Activated CD4-positive, alpha-beta T cell treated with anti-CD3 and anti-CD28 coated beads, Interleukin-2, Interleukin-6, amounts not matched to agents 100 ng/mL and 50 ng/mL, durations not matched to agents 16 hours and 8 hours (primary cell): Measurements from ENCODE around the gene POU1F1.
A peak's percentile ranks its signal among the peaks of the same experiment; 100 is the strongest.
"Not testable (repeated sequence)": the region's sequence is repeated elsewhere in the genome, so short reads cannot be mapped to it uniquely, and the experiment has no call there.

Source experiments
- DNase-seq: peaks from one replicate; pipeline ENCODE4 v3.0.0-alpha.2; 2020

POU1F1 gene, protein sequence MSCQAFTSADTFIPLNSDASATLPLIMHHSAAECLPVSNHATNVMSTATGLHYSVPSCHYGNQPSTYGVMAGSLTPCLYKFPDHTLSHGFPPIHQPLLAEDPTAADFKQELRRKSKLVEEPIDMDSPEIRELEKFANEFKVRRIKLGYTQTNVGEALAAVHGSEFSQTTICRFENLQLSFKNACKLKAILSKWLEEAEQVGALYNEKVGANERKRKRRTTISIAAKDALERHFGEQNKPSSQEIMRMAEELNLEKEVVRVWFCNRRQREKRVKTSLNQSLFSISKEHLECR

GRCh38 chr3:87276484-87276883 is at the start of gene POU1F1:
TSS of gene POU1F1 (minus strand) at chr3:87276584. CDS start at chr3:87276462, 122 bp downstream.
- DNase-seq, result no peak

DNA sequence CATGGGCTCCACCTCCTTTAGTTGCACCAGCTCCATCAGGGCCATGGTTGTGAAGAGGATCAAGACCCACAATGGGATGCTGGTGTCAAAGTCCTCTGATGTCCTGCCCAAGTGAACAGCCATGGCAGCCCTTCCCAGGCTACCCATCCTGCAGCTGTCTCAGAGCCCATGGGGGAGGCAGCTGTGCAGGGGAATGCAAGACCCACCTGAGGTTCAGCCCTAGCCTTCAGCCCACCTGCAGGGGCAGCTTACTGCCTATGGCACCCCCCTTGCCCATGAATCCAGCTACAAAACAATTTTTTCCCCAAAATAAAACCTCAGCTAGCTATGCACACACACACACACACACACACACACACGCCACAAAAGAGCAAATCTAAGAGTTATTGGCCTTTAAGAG is 48.2 kb upstream of the POU1F1 start:
- DNase-seq, result no peak

GRCh38 chr3:87320756-87321626 is 44.6 kb upstream of the POU1F1 start:
- DNase-seq, result no peak

DNA sequence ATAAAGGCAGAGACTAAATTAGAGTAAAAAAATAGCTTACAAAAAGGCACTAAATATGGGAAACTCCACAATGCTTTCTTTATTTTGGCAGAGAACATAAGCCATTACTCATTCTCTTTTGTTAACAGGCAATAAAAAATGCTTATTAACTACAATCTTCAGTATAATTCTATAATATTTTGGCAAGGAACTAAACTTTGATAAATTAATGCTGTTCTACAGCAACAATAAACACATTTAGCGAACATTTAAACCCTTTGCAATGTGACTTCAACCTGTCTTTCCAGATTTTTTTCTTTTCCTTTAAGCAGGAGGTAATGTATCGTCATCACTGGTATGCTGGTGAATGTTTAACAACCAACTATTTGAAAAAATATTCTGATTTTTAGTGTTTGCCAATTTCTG is 42.2 kb upstream of the POU1F1 start:
- DNase-seq, result no peak

DNA sequence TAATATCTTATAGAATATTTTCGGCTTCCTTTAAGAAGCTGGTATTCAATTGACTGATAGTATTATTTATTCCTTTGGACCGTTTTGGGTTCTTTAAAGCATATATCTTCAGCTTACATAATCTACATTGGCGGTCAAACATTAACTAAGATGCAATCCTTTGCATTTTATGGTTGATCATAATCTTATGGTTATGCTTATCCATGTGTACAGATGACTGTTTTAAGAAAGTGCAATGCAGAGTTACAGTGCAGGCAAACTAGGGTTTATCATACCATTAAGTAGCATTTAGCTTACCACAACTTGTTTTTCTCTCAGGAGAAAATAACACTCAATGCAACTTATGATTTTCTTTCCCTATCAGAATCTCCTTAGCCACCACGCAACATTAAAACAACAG is 41.4 kb upstream of the POU1F1 start:
- DNase-seq, result no peak

DNA sequence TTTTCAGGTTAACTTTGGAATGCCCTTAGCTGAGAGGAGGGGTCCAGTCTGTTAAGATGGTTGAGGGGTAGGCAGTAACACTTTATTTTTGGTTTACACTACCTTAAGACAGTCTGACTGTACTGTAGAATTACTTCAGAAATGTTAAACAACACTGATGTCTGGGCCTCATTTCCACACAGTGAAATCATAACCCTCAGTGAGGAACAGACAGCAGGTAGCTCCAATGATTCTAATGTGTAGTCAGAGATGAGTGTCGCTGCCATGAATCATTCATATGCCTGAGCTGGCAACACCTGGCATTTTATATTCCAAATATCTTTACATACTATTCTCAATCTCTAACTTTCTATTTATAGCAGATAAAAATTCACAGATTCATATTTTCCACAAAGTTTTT is 37.3 kb upstream of the POU1F1 start:
- DNase-seq, result no peak

DNA sequence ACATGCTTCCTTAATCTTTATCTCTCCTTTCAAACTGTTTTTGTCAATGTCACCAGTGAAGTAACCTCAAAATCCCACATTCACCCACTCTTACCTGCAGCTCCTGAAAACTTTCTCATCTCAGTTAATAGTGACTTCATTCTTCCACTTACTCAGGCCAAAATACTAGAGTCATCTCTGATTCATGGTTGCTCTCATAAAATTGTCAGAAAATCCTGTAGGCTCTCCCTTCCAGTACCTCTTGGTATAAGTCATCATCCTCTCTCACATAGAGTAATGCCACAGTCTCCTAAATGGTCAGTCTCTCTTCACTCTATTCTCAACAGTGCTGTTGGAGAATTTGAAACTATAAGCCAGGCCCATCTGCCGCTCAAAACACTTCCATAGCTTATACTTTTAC is 34.9 kb upstream of the POU1F1 start:
- DNase-seq, result no peak

- no peak for DNase-seq
These were observed 33.2 kb upstream of the POU1F1 start for GRCh38 chr3:87309601-87310000.

GRCh38 chr3:87307805-87308204 is 31.4 kb upstream of the POU1F1 start:
- no peak for DNase-seq

- DNase-seq, result no peak
These were observed 29.1 kb upstream of the POU1F1 start for GRCh38 chr3:87305517-87305916.

DNA sequence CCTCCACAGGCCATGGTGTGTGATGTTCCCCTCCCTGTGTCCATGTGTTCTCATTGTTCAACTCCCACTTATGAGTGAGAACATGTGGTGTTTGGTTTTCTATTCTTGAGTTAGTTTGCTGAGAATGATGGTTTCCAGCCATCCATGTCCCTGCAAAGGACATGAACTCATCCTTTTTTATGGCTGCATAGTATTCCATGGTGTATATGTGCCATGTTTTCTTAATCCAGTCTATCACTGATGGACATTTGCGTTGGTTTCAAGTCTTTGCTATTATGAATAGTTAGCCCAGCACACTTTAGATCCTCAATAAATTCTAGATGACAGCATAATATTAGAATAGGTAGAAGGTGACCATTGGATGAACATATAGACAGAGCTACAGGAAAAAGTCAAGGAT is 28.6 kb upstream of the POU1F1 start:
- not testable (repeated sequence) for DNase-seq

GRCh38 chr3:87298111-87298718 is 21.8 kb upstream of the POU1F1 start:
- DNase-seq, result peak; percentile 51

DNA sequence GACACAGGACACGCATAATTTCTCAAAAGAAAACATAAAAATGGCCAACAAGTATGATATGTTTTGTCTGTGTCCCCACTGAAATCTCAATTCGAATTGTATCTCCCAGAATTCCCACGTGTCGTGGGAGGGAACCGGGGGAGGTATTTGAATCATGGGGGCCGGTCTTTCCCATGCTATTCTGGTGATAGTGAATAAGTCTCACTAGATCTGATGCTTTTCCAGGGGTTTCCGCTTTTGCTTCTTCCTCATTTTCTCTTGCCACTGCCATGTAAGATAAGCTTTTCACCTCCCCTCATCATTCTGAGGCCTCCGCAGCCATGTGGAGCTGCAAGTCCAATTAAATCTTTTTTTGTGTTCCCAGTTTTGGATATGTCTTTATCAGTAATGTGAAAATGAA is 12.1 kb upstream of the POU1F1 start:
- no peak for DNase-seq

DNA sequence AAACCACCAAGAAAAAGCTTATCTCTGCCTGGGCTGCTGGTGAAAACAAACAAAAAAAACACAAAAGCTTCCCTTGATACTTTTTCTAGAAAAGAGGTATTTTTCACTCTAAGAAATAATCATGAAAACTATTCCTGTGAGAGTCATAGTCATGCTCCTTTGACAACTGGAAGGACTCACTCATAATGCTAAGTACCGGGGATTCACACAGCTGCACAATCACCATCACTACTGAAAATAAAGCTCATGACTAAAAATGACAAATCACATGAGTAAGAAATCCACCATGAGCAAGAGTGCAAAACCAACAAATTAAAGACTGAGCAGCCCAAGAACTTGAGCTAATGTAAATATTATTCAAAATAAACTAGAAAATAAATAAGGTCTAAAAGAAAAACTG is 10.6 kb upstream of the POU1F1 start:
- DNase-seq, result peak; percentile 27

- DNase-seq, result peak; percentile 11
These were observed 3.6 kb downstream of the POU1F1 start for GRCh38 chr3:87272718-87273341.

GRCh38 chr3:87270908-87271700 is 5.3 kb downstream of the POU1F1 start:
- peak; percentile 31 for DNase-seq

DNA sequence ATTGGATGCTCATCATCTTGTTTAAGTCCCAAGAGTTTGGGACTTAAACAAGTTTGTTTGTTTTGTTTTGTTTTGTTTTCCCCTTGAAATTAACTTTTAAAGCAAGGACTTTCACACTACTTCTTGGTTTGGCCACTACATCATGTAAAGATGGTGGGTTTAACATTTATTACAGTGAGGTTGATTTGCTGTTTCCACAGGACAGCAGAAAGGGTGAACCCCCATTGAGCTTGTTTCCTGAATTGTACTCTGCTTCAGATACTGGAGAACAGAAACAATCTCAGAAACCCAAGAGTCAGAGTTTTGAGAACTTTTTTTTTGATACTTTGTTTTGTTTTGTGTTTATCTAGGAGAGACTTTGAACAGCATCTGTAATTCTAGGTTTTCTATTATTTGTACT is 6.7 kb downstream of the POU1F1 start:
- no peak for DNase-seq

DNA sequence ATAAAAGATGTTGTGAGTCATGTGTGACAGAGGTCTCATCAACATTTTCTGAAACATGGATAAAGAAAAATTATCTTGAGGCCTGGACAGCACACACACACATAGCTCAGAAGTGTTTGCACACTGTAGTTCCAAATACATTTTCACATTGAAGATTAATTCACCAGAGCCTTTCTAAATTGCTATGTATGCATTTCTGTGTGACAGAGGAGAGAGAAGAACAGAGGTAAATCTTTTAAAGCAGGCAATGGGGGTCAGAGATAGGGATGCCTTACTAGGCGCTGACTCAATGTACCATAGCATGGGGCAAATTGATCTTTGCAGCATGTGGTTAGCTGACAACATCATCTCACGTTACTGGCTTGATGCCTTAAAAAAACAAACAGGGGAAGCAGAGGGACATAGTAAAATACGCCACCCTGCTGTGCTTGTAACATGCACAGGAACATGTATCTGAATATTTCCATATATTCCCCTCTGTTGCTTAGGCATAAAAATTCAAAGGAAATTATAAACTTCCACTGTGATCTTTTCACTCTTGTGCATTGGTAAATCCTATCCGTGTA is 7.7 kb downstream of the POU1F1 start:
- DNase-seq, result peak; percentile 12

- DNase-seq, result peak; percentile 9
These were observed 8.3 kb downstream of the POU1F1 start for GRCh38 chr3:87267953-87268645.

DNA sequence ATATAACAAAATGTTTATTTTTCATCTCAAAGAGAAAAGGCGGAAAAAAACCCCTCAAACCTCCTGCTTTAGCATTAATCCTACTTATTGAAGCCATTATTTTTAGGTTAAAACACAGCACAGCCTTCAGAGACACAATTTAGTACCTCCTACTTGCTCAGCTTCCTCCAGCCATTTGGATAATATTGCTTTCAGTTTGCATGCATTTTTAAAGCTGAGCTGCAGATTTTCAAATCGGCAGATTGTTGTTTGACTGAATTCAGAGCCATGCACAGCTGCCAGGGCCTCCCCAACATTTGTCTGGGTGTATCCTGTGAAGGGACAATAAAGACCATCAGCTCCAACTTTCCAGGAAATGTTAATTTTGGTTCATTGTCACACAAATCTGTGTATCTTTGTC is 14.5 kb downstream of the POU1F1 start:
- DNase-seq, result no peak

DNA sequence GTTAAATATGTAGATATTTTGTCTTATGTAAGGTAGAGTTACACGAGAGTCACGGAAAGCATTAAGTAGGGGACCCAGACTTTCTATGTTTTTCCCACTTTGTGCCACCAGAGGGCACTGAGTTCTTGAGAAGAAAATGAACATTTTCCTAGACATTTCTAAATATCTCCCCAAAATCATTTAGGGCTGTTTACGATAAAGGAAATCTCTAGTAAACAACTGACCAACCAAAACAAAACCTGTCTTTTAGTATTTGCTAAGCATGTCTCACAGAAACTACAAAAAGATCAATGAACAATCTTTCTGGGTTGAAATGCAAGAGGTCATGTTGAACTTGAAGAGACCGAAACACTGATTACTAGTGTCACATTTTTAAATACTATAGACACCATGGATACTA is 16.1 kb downstream of the POU1F1 start:
- DNase-seq, result peak; percentile 51

- DNase-seq, result no peak
These were observed 26.4 kb downstream of the POU1F1 start for GRCh38 chr3:87250009-87250408.
